Loucy (cell line): Measurements from ENCODE around the gene REEP1.

ENCODE experiments used
- CTCF ChIP-seq: fragments of 200-600 bp; sonication (generic); conservative IDR thresholded peaks from 2 replicates; pipeline ENCODE4 v1.5.1; 2014; ENCODE audit warnings: mild to moderate bottlenecking, antibody characterized with exemption, low read length
- EZH2phosphoT487 ChIP-seq: fragments of 200-600 bp; IDR thresholded peaks from 2 replicates; pipeline ENCODE4 v1.6.1; 2018; ENCODE audit warnings: antibody characterized with exemption, mild to moderate bottlenecking, moderate library complexity, borderline replicate concordance

DNA sequence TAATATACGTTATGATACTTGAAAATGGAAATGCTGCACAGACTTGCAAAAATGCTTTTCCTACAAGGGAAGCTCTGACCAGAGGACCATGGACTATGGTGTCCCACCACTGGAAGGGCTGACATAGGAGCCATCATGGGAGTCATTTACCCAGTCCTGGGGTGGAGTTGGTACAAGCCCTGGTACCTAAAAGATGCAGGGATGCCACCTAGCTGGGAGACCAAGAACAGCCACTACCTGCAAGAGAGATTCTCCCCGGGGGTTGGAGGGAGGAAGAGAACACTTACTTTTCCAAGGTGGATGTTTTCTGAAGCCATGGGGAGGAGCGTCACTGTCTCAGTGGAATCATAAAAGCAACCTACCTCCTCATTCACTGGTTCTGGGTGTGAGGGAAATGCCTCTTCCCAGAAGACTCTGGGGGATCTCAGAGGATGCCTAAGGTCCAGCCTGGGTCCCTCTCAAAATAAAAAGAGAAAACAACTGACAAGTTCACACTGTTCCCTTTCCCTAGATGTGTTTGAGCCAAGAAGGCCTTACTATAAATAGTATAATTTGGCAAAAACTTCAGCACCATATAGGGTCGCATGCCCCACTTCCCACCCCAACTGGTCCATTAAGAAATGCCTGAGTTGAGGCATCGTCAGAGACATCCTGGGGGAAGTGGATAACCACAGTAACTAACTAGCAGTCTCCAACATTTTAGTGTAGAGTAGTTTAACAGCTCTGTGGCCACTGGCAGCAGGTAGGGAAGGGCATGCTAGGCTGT lies 39.9 kb downstream of the REEP1 start:
- TF ChIP-seq CTCF (peak; percentile 58), EZH2phosphoT487 (no peak)
